ENCODE results near the gene ANKS6. TPM values are rescaled to one million over a fixed set of nuclear protein-coding genes. Genes with fewer than 3 reads are reported as not detected.

Gene ANKS6
- total and polyA plus RNA-seq, 10 donors, result 4.9 to 9.4 (median 7.0) TPM

DNA sequence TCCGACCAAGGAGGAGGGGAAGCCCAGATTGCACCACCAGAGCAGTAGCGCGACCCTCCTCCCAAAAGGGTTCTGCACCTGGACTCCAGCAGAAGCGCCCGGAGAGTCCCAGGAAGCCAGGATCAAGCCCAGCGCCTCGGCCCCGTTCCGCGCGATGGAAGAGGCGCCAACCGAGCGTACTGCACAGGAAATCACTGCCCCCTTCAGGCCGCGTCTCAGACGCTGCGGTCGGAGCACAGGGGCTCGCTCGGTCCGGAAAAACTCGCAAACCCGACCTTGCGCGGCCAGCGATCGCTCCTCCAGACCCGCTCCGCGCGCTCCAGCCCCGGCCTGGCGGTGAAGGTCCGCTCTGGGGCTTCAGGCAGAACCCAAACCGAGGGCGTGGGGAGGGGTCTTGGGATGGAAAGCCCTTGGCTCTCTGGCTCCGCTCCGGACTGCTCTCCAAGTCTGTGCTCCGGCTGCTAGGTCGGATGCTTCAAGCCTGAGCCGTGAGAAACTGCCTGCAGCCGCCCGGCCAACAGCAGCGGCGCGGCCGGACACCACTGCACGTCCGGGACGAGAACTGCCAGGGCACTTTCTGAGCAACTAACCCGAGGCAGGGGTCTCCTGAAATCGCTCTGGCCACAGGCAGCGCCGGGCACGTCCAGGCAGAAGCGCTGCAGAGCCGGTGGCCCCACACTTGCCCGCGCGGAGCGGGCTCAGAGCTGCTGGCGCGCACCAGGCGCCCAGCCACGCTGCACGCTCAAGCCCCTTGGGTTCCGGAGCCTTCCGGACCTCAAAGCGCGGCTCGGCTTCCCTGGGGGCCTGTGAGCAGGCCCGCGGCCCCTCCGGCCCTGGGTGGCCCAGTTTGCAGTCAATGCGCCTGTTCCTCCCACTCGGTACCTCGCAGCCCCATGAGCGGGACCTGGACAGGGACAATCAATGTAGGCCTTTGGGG is 88.9 kb downstream of the ANKS6 start:
- Histone ChIP-seq H3K27me3 (replicated peaks in 1 of 7) (peaks cover 7 to 96% (median 53%) of the 10 kb centered on the region in 7 donors), H3K4me1 (peaks cover 4 to 31% (median 20%) of the 10 kb centered on the region in 6 donors), H3K9me3 (no peaks in the 10 kb centered on the region), H3K4me3 (peak overlapping the region in 3 of 8 donors; percentile 4 to 39 (median 22)), H3K36me3 (no peaks in the 10 kb centered on the region), H3K27ac (no peak overlapping the region)
- no peak for TF ChIP-seq POLR2AphosphoS5 (IDR thresholded peaks at IDR 0.05)
- no peak for TF ChIP-seq POLR2A (IDR thresholded peaks at IDR 0.05)
- TF ChIP-seq CTCF (IDR thresholded peaks at IDR 0.05 in 8 of 11, conservative IDR thresholded peaks at IDR 0.05 in 3 of 11), result peak in 1 of 11 experiments; percentile 21
- WGBS, 5 donors, result 4 to 7% (median 5%) methylated on average over 25 to 79 of the region's 79 CpGs
- intact Hi-C loops (cut with DNase I; ENCODE audit: low total_unique reads), result no loop called here
- DNase-seq, result no peak

- DNase-seq, result no peak
- no peak overlapping the region for H3K27ac ChIP-seq
- peaks cover 7 to 96% (median 53%) of the 10 kb centered on the region in 7 donors for H3K27me3 ChIP-seq (replicated peaks in 1 of 7)
- 7 to 11% (median 9%) methylated on average over 15 of the region's 15 CpGs for WGBS, 5 donors
- no peaks in the 10 kb centered on the region for H3K9me3 ChIP-seq
- peaks cover 4 to 31% (median 20%) of the 10 kb centered on the region in 6 donors for H3K4me1 ChIP-seq
- intact Hi-C loops (cut with DNase I; ENCODE audit: low total_unique reads), result no loop called here
- H3K4me3 ChIP-seq, result peak overlapping the region in 1 of 8 donors; percentile 39
- TF ChIP-seq POLR2AphosphoS5 (IDR thresholded peaks at IDR 0.05) (no peak), CTCF (IDR thresholded peaks at IDR 0.05 in 8 of 11, conservative IDR thresholded peaks at IDR 0.05 in 3 of 11) (no peak), POLR2A (IDR thresholded peaks at IDR 0.05) (no peak)
- no peaks in the 10 kb centered on the region for H3K36me3 ChIP-seq
Observed at GRCh38 chr9:98706651-98707165, 89.6 kb downstream of the ANKS6 start.

- no peak for TF ChIP-seq CTCF (IDR thresholded peaks at IDR 0.05 in 8 of 11, conservative IDR thresholded peaks at IDR 0.05 in 3 of 11)
- TF ChIP-seq POLR2A (IDR thresholded peaks at IDR 0.05), result no peak
- no peak for TF ChIP-seq POLR2AphosphoS5 (IDR thresholded peaks at IDR 0.05)
- peaks cover 7 to 83% (median 29%) of the 10 kb centered on the region in 7 donors for H3K27me3 ChIP-seq (replicated peaks in 1 of 7)
- intact Hi-C loops (cut with DNase I; ENCODE audit: low total_unique reads), result no loop called here
- WGBS, 5 donors, result 56 to 87% (median 76%) methylated on average over 2 of the region's 2 CpGs
- peaks cover 4 to 14% (median 10%) of the 10 kb centered on the region in 6 donors for H3K4me1 ChIP-seq
- H3K4me3 ChIP-seq, result no peak overlapping the region
- no peak overlapping the region for H3K27ac ChIP-seq
- peaks cover 0 to 9% (median 4%) of the 10 kb centered on the region in 8 donors for H3K9me3 ChIP-seq
- H3K36me3 ChIP-seq, result no peaks in the 10 kb centered on the region
- DNase-seq, result no peak
Observed at GRCh38 chr9:98702835-98703380, 93.4 kb downstream of the ANKS6 start.

- H3K36me3 ChIP-seq, result no peaks in the 10 kb centered on the region
- no peak overlapping the region for H3K4me3 ChIP-seq
- peaks cover 3 to 83% (median 27%) of the 10 kb centered on the region in 7 donors for H3K27me3 ChIP-seq (replicated peaks in 1 of 7)
- no peak for TF ChIP-seq POLR2AphosphoS5 (IDR thresholded peaks at IDR 0.05)
- no peak for TF ChIP-seq CTCF (IDR thresholded peaks at IDR 0.05 in 8 of 11, conservative IDR thresholded peaks at IDR 0.05 in 3 of 11)
- TF ChIP-seq POLR2A (IDR thresholded peaks at IDR 0.05), result no peak
- DNase-seq, result no peak
- WGBS, 5 donors, result 84 to 93% (median 87%) methylated on average over 8 of the region's 8 CpGs
- H3K9me3 ChIP-seq, result peaks cover 0 to 9% (median 4%) of the 10 kb centered on the region in 8 donors
- intact Hi-C loops (cut with DNase I; ENCODE audit: low total_unique reads), result no loop called here
- peaks cover 3 to 8% (median 5%) of the 10 kb centered on the region in 6 donors for H3K4me1 ChIP-seq
- no peak overlapping the region for H3K27ac ChIP-seq
Observed at GRCh38 chr9:98702340-98702739, 94.0 kb downstream of the ANKS6 start.

All from spleen (tissue), 11 donors.